OCI-LY7 (cell line): ENCODE measurements around the gene FHOD3. TPM values are rescaled to one million over a fixed set of nuclear protein-coding genes. Genes with fewer than 3 reads are reported as not detected.

ENCODE experiments used
- BruUV-seq: library from RNA; stranded (reverse); fragments of 400-500 nt; replicated peaks from 2 replicates; lab custom pipeline; 2021; lab: Mats Ljungman, UMichigan
- CTCF ChIA-PET: fragments of 300-600 bp; sonication (Branson Sonifier 250); formaldehyde crosslinking; loops from one replicate; lab custom pipeline; 2022; ENCODE audit warnings: antibody characterized with exemption; ENCODE audit not compliant: unreplicated experiment; lab: Charles Lee
- POLR2A ChIA-PET: fragments of 300-600 bp; sonication (Branson Sonifier 250); formaldehyde crosslinking; loops from one replicate; lab custom pipeline; 2022; ENCODE audit warnings: antibody characterized with exemption; lab: Charles Lee
- DNase-seq: peaks from one replicate; pipeline ENCODE4 v3.0.0-alpha.2; 2015; ENCODE audit warnings: low spot score
- H2AFZ ChIP-seq: fragments of 200-600 bp; sonication (generic), shearing (Covaris generic); 2 replicates; pipeline ENCODE4 v1.6.1; 2014; ENCODE audit warnings: mild to moderate bottlenecking, antibody characterized with exemption, low read length, moderate library complexity
- H3K27ac ChIP-seq: fragments of 200-600 bp; sonication (generic); 2 replicates; pipeline ENCODE4 v1.5.1; 2014; ENCODE audit warnings: mixed run types, low read depth, mild to moderate bottlenecking, moderate library complexity, low read length, inconsistent platforms; ENCODE audit not compliant: poor library complexity, severe bottlenecking
- H3K36me3 ChIP-seq: fragments of 200-600 bp; sonication (generic); 2 replicates; pipeline ENCODE4 v1.6.1; 2014; ENCODE audit warnings: mild to moderate bottlenecking, antibody characterized with exemption, low read length, moderate library complexity, mixed read lengths; ENCODE audit not compliant: insufficient read depth
- H3K4me1 ChIP-seq: fragments of 200-600 bp; sonication (generic); 2 replicates; pipeline ENCODE4 v1.5.1; 2014; ENCODE audit warnings: mild to moderate bottlenecking, low read length; ENCODE audit not compliant: insufficient read depth, poor library complexity, severe bottlenecking
- H3K4me2 ChIP-seq: fragments of 200-600 bp; sonication (generic); 2 replicates; pipeline ENCODE4 v1.6.1; 2014; ENCODE audit warnings: mild to moderate bottlenecking, low read length
- H3K4me3 ChIP-seq: fragments of 200-600 bp; sonication (generic); 2 replicates; pipeline ENCODE4 v1.5.1; 2014; ENCODE audit warnings: mild to moderate bottlenecking, low read depth, low read length; ENCODE audit not compliant: poor library complexity, severe bottlenecking
- H3K79me2 ChIP-seq: fragments of 200-600 bp; sonication (generic); 2 replicates; pipeline ENCODE4 v1.6.1; 2016; ENCODE audit warnings: low read depth, mild to moderate bottlenecking, low read length, moderate library complexity, mixed read lengths; ENCODE audit not compliant: insufficient read depth
- H3K9me2 ChIP-seq: fragments of 200-600 bp; sonication (generic); 2 replicates; pipeline ENCODE4 v1.6.1; 2016; ENCODE audit warnings: mild to moderate bottlenecking, low read length, mixed read lengths; ENCODE audit not compliant: insufficient read depth
- H3K9me3 ChIP-seq: fragments of 200-600 bp; sonication (generic); 2 replicates; pipeline ENCODE4 v1.6.1; 2014; ENCODE audit warnings: mild to moderate bottlenecking, mixed run types, low read length, mixed read lengths
- H4K20me1 ChIP-seq: fragments of 200-600 bp; sonication (generic); 2 replicates; pipeline ENCODE4 v1.6.1; 2014; ENCODE audit warnings: mild to moderate bottlenecking, antibody characterized with exemption, low read length, moderate library complexity, mixed read lengths; ENCODE audit not compliant: insufficient read depth
- EZH2phosphoT487 ChIP-seq: fragments of 200-600 bp; sonication (generic); IDR thresholded peaks from 2 replicates; pipeline ENCODE4 v1.6.1; 2018; ENCODE audit warnings: low read depth, borderline replicate concordance, mild to moderate bottlenecking, mixed run types, antibody characterized with exemption, low read length, moderate library complexity, mixed read lengths
- intact Hi-C: fragments of 100-400 bp; cut with micrococcal nuclease; formaldehyde crosslinking; loops from one replicate; pipeline ENCODE4 v1.10.0; 2022; ENCODE audit not compliant: unreplicated experiment
- total RNA-seq, 2 experiments: library from RNA; depleted of rRNA in 1 of 2; stranded (reverse); fragments of >200 nt in 1 of 2; shearing (Covaris generic) in 1 of 2; gene quantifications; 2 replicates each; pipeline ENCODE4 v1.2.3, GENCODE V29; 2014 to 2022
- TF ChIP-seq, protein P1 (sequence below): fragments of 200-600 bp; sonication (generic); conservative IDR thresholded peaks from 2 replicates; pipeline ENCODE4 v1.5.1; 2014; ENCODE audit warnings: mild to moderate bottlenecking, antibody characterized with exemption, low read length, moderate library complexity, mixed read lengths

The FHOD3 gene
- total RNA-seq, 2 experiments from 2014 or later, result 0.06 to 2.4 TPM

DNA sequence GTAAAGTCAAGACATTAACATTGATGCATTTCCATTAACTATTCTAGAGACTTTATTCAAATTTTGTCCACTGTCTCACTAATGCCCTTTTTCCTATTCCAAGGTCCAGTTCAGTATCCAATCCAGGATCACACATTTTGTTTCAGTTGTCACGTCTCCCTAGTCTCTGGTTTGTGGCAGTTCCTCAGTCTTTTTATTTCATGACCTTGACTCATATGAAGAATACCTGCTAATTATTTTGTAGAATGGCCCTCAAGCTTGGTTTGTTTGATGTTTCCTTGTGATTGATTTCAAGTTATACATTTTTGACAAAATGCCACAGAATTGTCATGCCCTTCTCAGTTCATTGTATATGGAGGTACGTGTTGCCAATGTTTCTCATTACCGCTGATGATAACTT lies 145.2 kb downstream of the FHOD3 start:
- no TSS peak for BruUV-seq
- H2AFZ ChIP-seq, result no peak overlapping the region
- CTCF ChIA-PET, result no interaction called here

DNA sequence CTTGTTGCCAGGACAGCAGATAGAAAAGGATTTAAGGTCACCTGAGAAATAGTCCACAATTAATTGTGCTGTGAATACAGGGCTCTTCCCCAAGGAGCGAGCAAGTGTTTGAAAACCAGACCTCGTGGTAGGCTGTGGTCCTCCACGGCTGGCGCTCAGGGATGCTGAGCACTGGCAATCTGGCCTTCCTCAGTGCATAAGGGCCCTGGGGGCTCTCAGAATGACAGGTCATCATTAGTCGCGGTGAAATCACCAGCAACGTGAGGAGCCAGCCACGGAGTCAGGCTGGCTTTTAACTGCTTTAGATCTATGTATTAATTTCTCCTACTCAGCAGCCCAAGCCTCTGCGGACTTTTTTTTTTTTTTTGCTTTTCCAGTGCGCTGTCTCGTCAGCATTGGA lies 148.5 kb downstream of the FHOD3 start:
- TF ChIP-seq, protein P1, sequence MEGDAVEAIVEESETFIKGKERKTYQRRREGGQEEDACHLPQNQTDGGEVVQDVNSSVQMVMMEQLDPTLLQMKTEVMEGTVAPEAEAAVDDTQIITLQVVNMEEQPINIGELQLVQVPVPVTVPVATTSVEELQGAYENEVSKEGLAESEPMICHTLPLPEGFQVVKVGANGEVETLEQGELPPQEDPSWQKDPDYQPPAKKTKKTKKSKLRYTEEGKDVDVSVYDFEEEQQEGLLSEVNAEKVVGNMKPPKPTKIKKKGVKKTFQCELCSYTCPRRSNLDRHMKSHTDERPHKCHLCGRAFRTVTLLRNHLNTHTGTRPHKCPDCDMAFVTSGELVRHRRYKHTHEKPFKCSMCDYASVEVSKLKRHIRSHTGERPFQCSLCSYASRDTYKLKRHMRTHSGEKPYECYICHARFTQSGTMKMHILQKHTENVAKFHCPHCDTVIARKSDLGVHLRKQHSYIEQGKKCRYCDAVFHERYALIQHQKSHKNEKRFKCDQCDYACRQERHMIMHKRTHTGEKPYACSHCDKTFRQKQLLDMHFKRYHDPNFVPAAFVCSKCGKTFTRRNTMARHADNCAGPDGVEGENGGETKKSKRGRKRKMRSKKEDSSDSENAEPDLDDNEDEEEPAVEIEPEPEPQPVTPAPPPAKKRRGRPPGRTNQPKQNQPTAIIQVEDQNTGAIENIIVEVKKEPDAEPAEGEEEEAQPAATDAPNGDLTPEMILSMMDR, result no peak
- no peak for TF ChIP-seq EZH2phosphoT487
- intact Hi-C loops, result no loop called here
- Histone ChIP-seq H3K9me2 (no peaks in the 10 kb centered on the region), H3K4me3 (no peak overlapping the region), H2AFZ (no peak overlapping the region), H4K20me1 (no peaks in the 10 kb centered on the region), H3K79me2 (no peaks in the 10 kb centered on the region), H3K4me1 (no peaks in the 10 kb centered on the region), H3K27ac (no peak overlapping the region), H3K4me2 (no peak overlapping the region), H3K9me3 (no peaks in the 10 kb centered on the region), H3K36me3 (no peaks in the 10 kb centered on the region)
- DNase-seq, result no peak
- POLR2A ChIA-PET, result no interaction called here
- CTCF ChIA-PET, result no interaction called here
- BruUV-seq, result no TSS peak

More for the DNA sequence above, 145.2 kb downstream of the FHOD3 start:
- Histone ChIP-seq H3K4me2 (no peak overlapping the region), H3K79me2 (no peaks in the 10 kb centered on the region), H3K4me1 (no peaks in the 10 kb centered on the region), H3K27ac (no peak overlapping the region), H4K20me1 (no peaks in the 10 kb centered on the region), H3K9me2 (no peaks in the 10 kb centered on the region), H3K9me3 (no peaks in the 10 kb centered on the region), H3K4me3 (no peak overlapping the region), H3K36me3 (no peaks in the 10 kb centered on the region)
- TF ChIP-seq EZH2phosphoT487, result no peak
- TF ChIP-seq, protein P1, result no peak
- no peak for DNase-seq
- POLR2A ChIA-PET, result interaction anchor here (0.6 kb wide), 1 partner anchor 409 kb away, joined by 3 read pairs; no protein-coding TSS in a partner anchor
- intact Hi-C loops, result no loop called here

DNA sequence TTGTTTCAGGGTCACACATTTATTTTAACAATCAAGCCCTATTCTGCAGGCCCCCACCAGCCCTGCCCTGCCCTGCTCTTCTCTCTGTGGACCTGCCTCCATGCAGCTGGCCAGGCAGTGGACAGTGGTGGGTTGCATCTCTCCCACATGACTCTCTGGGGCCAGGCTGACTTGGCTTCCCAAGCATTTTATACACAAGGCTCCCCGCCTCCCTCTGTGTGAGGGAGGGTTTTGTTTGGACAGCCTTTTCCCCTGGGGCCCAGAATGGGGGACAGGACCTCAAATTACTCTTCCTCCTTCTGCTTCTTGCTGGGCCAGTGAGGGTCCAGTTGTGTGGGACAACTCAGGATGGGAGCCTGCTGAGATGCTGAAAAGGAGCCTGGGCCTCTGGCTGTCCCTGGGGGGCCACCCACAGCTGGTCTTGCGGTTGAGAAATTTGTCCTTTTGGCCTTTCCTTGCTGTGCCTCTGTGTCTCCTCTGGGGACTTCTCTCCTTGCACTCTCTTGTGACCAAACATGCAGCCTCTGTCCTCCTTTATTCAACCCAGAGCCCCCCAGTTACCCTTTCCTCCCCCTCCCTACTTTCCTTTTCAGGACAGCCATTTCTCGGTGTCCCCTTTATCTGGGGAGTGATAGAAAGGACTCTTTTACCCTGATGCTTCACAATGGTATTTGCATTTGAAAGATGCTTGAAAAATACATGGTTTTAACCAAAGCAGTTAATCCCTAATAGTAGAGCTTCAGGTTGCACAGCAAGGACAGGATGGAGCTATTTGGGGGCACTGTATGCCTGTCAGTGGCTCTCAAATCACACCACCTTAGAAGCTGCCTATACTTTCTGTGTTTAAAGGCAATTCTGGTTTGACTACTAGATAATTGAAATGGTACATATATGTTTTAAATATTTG lies 151.1 kb downstream of the FHOD3 start:
- intact Hi-C loops, result no loop called here
- ChIA-PET POLR2A (no interaction called here), CTCF (no interaction called here)
- no TSS peak for BruUV-seq
- H3K4me1 ChIP-seq, result no peaks in the 10 kb centered on the region
- no peak for TF ChIP-seq EZH2phosphoT487
- TF ChIP-seq, protein P1, result no peak
- no peaks in the 10 kb centered on the region for H3K79me2 ChIP-seq
- no peak overlapping the region for H3K27ac ChIP-seq
- H4K20me1 ChIP-seq, result no peaks in the 10 kb centered on the region
- no peaks in the 10 kb centered on the region for H3K36me3 ChIP-seq
- H3K9me2 ChIP-seq, result no peaks in the 10 kb centered on the region
- no peak overlapping the region for H2AFZ ChIP-seq
- no peak overlapping the region for H3K4me2 ChIP-seq
- no peak overlapping the region for H3K4me3 ChIP-seq
- no peak for DNase-seq
- H3K9me3 ChIP-seq, result no peaks in the 10 kb centered on the region
